GM23338 (cell line): ENCODE measurements around the gene TTC28.

Experiments used
- CTCF ChIP-seq, 2 experiments: fragments of 200-600 bp in 1 of 2; sonication (generic) in 1 of 2; conservative IDR thresholded peaks; 2 replicates each; pipeline versions ENCODE4 v1.5.1 to v1.6.1; 2016 to 2017; ENCODE audit warnings: antibody characterized with exemption in 2 of 2, low read depth in 2 of 2, mild to moderate bottlenecking in 2 of 2, moderate library complexity in 1 of 2
- EZH2 ChIP-seq: fragments of 200-600 bp; sonication (generic); IDR thresholded peaks from one replicate; pipeline ENCODE4 v1.8.0; 2017; ENCODE audit warnings: antibody characterized with exemption, mild to moderate bottlenecking, low read depth; ENCODE audit not compliant: unreplicated experiment
- EZH2phosphoT487 ChIP-seq: fragments of 200-600 bp; sonication (generic); IDR thresholded peaks from one replicate; pipeline ENCODE4 v1.8.1; 2018; ENCODE audit warnings: antibody characterized with exemption; ENCODE audit not compliant: unreplicated experiment
- REST ChIP-seq: IDR thresholded peaks from one replicate; pipeline ENCODE4 v1.6.1; 2018; ENCODE audit warnings: antibody characterized with exemption; ENCODE audit not compliant: unreplicated experiment
- STAT1 ChIP-seq: IDR thresholded peaks from one replicate; pipeline ENCODE4 v1.6.1; 2016; ENCODE audit warnings: antibody characterized with exemption; ENCODE audit not compliant: unreplicated experiment
- ZNF331 ChIP-seq: fragments of 250-450 bp; sonication (Bioruptor Pico); IDR thresholded peaks from 2 replicates; pipeline ENCODE4 v1.5.0; 2020; ENCODE audit warnings: low read depth, mild to moderate bottlenecking, moderate library complexity

- TF ChIP-seq STAT1 = no peak
- TF ChIP-seq CTCF (conservative IDR thresholded peaks at IDR 0.05; ENCODE audit: low read depth in 2 of 2) = no peak
- no peak for TF ChIP-seq REST
- no peak for TF ChIP-seq EZH2
- no peak for TF ChIP-seq EZH2phosphoT487
- TF ChIP-seq ZNF331 (CRISPR knock-in tag) = no peak
Measured at GRCh38 chr22:28141614-28142013, 538.0 kb downstream of the TTC28 start.
